Effector CD8-positive, alpha-beta T cell (primary cell): ENCODE measurements around the gene HTR2C.
"Not testable (repeated sequence)": the region's sequence is repeated elsewhere in the genome, so short reads cannot be mapped to it uniquely, and the experiment has no call there.

Source experiments
- DNase-seq: peaks from one replicate; lab custom pipeline; 2025; lab: John Stamatoyannopoulos, UW
- total RNA-seq, 4 experiments: gene quantifications; one replicate each; lab custom pipeline; 2026; lab: John Stamatoyannopoulos, UW

The HTR2C gene
- 0 reads per million in 4 experiments for total RNA-seq

DNA sequence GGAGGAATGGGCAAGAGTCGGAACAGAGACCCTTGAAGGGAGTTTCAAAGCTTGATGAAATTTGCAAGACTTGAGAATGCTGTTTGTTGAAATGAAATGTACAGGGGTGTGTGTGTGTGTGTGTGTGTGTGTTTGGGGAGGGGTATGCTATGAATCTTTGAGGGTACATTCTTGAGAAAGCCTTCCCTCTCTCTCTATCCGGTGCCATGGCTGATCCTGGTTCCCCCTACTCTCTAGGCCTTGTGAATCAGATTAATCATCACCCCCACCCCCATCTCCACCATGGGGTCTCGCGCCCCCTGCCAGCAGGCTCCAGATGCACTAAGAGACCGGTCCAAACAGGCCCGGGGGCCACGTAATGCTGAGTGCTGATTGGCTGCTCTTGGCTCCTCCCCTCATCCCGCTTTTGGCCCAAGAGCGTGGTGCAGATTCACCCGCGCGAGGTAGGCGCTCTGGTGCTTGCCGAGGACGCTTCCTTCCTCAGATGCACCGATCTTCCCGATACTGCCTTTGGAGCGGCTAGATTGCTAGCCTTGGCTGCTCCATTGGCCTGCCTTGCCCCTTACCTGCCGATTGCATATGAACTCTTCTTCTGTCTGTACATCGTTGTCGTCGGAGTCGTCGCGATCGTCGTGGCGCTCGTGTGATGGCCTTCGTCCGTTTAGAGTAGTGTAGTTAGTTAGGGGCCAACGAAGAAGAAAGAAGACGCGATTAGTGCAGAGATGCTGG lies at the start of gene HTR2C:
Gene HTR2C, plus strand, starts transcription at position 441 of the 729 bp plus-strand sequence. CDS start 142,851 bp downstream, outside the sequence.
- no peak for DNase-seq

DNA sequence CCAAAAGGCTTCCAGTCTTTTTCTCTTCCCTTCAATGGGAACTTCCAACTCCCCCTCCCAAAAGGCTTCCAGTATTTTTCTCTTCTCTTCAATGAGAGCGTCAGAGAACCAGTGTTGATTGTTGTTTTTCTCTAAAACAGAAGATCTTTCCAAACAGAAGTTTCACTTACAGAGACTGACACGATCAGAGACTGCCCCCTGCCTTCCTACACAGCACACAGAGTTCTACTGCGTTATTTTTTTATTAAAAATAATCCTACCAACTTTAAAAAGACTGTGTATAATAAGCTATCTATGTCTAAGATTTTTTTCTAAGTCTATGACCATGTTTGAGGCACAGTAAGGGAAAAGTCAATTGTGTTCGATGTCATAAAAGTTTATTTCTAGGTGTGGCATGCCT lies 3.5 kb upstream of the HTR2C start:
- DNase-seq = no peak

DNA sequence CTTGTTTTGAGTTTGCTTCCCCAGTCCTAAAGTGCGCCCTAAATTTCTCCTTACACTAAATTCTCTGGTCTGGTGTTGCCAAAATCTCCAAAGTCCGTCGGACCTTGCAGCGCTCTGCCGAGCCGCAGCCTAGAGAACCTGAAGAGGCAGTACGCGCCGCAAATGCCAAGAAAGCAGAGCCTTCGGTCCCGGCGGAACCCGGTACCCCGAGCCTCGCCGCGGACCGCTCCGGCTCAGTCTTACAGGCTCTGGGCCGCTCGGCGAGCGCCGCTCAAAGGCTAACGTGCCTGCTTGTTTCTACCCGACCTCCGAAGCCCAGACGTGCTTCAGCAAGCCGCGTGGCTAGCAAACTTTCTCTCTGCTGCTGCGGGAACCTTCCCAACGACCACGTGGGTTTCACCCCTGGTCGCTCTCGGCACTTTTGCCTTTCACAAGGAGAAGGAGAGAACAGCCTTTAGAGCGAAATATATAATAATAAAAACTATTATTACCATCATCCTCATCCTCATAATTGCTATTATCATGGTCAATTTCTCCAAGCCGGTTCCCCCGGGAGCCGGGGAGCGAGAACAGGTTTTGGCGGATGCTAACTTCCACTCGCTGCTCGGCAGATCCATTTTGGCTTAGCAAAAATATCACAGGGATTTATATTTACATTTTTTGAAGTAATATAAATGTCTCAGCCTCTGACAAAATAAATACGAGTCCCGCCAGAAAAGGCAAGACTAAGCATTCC lies 2.2 kb upstream of the HTR2C start:
- DNase-seq = no peak

DNA sequence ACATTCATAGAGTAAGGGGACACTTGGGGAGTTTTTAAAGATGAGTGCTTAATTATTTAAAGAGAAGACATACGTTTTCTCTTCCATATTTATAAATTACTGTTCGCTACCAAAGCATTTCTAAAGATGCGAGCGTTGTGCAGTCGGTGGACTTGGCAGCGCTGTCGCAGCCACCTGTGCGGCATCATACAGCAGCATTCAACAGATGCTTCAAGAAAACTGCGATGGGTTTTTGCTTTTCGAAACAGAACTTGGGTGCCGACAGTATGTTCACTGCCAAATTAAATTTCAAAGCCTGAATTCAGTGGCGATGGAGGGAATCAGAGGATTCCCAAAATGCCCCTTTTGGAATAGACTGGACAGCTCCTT lies 1.6 kb upstream of the HTR2C start:
- no peak for DNase-seq

DNA sequence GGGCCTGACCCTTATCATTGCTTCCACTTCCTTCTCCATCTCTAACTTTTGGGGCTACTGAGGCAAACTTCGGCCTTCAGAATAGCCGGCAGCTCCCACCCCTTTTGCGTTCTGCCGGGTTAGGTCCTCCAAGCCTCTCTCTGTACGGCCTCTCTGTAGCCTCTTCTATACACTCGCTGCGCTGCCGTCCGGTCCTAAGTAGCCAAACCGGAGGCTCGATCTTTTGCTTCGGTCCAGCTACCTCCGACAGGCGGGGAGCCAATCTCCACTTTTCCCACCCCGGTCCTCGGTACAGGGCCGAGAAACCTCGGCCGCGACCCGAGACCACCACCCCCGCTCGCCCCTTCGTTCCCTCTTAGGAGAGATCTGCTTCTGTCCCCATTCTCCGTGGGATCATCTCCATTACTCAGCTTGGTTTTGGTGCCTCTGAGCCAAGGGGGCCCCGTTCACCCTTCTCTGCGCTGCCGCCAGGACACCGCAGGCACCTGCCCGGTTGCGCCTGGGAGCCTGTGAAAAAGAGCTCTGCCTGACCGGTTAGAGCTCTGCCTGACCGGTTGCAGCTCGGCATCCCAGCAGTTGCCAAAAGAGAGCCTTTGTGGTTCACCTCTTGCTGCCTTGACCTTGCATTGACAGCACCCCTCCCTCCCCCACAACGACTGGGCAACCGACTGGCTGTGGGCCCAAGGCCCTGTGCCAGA lies 1.0 kb upstream of the HTR2C start:
- no peak for DNase-seq

DNA sequence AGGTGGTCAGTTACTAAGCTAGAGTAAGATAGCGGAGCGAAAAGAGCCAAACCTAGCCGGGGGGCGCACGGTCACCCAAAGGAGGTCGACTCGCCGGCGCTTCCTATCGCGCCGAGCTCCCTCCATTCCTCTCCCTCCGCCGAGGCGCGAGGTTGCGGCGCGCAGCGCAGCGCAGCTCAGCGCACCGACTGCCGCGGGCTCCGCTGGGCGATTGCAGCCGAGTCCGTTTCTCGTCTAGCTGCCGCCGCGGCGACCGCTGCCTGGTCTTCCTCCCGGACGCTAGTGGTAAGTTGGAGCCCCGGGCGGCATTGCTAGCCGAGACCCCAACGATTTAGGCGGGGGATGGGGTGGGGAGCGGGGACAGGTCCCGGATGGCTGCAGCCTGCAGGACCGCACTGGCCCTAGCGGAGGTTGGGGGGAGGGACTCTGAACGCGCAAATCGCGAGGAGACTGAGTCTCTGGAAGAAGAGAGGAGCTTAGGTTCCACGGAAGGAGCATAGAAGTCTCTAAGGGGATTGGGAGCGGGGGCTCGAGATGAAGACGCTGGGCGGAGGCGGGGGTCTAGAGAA lies 573 bp downstream of the HTR2C start:
- no peak for DNase-seq

DNA sequence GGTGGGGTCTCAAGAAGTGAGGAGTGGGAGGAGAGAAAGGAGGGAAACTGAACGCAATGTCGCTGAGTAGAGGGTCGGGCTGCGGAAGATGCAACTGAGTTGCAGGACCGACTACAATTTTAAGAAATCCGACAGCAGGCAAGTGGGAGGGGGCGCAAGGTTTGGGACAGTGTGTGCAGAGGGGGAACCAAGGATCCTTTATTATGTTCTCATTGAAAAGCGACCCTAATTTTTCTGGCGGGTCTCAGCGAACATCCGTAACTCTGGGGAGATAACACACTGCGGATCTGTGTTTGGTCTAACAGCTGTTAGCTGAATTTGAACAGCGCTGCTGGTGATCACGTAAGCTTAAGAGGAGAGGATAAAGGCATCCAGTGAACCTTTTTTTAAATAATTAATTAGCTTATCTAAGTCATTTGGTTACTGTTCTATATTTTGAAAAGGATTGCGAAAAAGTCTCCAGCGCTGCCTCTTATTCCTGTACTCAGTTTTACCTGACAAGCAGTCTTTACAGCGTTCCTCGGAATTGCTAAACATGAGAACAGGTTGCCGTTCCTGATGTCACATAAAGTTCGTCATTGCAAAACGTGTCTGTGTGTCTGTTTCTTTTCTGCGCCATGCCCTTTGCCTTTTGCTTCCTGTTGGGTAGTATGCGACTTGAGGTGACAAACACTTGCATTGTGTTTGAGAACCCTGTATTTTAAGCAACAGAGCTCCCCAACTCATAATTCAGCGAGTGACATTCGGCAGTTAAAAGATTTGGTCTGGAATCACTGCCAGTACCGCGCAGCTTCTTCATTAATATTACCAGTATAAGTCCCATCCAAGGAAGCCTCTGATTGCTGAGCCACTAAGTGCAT lies 1.3 kb downstream of the HTR2C start:
- no peak for DNase-seq

DNA sequence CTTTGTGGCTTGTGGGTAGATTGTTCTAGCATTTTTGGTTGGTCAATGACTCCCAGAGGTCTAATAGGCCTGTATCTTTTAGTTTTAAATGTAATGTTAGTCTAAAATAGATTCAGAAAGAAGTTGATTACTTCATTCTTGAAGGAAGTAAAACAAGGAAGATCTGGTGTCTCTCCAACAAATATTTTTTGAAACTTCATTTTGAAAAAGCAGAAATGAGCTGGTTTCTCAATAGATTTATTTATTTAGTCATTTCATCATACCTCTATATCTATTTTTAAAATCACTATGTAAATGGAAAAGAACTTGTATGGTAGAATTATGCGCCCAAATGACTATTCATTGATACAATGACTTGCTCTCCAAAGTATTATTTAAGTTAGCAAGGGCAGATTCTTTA lies 7.2 kb downstream of the HTR2C start:
- DNase-seq = no peak

DNA sequence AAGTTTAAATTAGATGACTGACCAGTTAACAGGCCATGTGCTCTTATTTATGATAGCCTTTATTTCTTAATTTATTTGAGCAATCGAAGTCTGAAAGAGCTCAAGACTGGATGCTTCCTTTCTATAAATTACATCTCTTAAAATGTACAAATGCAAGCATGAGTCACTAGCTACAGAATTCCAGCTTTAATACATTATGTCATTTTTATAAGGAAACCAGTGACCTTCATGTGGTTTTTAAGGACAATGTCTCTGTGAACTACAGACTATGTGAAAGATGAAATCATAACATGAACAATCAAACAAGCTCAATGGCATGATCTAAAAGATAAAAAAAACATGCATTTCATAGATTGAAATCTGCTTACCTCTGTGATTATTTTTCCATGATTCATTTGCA lies 15.4 kb downstream of the HTR2C start:
- no peak for DNase-seq

DNA sequence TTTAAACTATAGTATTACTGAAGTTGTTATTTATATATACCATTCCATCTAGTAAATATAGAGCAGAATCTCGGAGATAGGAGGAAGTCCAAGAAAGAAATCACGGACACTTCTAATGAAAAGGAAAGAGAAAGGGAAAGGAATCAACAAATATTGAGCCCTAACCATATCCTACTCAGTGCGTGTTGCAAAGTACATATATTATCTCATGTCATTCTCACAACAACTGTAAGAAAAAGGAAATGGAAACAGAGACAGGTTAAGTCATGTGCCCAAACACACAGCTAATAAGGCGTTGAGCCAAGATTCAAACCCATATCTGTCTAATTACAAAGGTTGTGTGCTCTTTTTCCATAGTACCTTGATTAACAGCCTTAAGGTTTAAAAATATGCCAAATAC lies 16.0 kb downstream of the HTR2C start:
- DNase-seq = no peak

DNA sequence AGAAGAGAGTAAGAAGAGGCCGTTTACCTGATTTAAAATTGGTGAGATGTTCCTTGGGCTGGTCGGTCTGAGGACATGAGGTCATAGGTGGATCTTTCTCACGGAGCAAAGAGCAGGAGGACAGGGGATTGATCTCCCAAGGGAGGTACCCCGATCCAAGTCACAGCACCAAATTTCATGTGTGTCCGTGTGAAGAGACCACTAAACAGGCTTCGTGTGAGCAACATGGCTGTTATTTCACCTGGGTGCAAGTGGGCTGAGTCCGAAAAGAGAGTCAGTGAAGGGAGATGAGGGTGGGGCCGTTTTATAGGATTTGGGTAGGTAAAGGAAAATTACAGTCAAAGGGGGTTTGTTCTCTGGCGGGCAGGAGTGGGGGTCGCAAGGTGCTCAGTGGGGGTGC lies 22.7 kb downstream of the HTR2C start:
- DNase-seq = not testable (repeated sequence)

DNA sequence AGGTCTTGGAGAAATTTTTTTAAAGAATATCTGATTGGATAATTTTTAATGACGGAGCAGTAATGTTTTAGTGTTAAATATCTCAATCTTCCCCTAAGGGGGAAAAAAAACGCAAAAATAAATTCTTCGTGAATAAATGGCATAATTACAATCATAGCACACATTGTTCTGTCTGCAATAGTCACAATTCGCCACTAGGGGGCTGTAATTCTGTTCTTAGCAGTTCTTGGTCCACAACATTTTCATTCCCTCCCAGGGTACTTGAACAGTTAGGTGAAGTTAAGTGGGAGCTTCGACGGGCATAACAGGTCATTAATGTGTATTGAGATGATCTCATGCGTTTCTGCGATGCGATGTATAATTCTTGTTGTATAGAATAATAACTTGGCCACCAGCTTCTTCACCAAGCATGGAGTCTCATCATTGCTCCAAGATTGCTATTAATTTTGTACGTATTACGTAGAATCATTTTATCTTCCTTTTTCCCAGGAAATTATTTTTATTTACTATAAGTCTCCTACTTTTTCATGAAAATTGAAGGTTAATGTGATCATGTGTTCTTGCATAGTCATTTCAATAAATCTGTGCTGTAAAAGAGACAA lies 27.2 kb downstream of the HTR2C start:
- DNase-seq = no peak

DNA sequence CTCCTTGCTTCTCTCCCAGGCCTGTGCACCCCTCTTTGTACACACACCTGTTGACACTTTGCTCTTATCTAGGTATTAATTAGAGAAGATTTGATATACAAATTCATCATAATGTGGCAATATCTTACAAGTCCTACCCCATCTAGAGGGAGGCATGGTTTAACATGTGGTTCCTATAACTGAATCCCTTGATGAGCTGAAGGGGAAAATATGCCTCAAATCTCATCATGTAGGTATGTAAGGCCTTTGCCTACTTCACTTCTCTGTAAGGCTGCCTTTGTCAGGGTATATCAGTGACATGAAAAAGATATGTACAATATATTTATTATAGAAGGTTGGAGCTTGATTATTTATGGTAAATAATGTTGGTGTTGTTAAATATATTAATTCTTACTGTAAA lies 31.9 kb downstream of the HTR2C start:
- no peak for DNase-seq

DNA sequence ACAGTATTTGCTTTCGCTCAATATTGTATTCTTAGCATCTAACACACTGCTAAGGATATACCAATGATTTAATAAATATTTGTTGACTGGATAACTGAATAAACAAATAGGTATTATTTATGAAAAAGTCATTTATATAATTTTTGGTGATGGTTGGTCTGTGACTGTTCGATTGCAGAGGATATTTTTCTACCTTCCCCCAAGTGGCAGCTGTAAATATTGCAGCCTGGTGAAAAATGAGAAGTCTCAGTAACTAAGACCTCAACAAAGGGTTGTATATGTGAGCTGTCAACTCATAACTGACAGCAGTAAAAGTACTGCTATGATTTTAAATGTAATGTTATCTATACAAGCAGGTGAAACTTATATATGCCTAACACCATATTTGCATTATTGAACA lies 36.0 kb downstream of the HTR2C start:
- no peak for DNase-seq

DNA sequence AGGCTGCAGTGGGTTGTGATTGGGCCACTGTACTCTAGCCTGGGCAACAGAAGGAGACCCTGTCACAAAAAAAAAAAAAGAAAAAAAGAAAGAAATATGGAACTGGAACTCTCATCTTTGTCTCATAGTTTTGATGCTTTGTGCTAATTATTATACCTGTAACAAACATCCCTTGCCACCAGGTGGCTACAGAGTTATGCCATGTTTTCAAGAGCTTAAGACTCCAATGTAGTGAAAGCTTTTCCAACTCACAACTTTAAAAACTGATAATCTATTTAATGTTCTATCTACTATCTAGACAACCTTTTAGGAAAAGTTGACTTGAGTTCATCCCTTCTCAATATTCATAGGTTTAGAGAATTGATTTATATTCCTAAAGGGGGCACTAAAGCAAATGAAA lies 42.4 kb downstream of the HTR2C start:
- DNase-seq = no peak

DNA sequence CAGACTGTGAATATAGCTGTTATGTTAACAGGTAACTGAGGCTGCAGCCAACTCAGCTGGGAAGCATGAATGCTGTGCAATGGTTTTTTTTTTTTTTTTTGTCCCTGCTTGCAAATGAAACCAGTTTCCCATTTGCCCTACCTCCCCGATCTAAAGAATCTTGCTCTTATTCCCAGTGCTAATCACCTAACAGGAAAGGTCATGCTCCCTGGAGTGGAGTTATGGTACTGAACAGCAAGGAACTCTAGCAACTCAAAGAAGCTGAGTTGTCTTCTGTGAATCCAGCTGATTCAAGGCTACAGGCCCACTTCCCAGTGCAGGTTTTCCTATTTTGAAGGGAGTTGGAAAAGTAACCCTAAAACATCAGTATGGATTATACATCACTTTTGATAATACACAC lies 52.1 kb downstream of the HTR2C start:
- no peak for DNase-seq

DNA sequence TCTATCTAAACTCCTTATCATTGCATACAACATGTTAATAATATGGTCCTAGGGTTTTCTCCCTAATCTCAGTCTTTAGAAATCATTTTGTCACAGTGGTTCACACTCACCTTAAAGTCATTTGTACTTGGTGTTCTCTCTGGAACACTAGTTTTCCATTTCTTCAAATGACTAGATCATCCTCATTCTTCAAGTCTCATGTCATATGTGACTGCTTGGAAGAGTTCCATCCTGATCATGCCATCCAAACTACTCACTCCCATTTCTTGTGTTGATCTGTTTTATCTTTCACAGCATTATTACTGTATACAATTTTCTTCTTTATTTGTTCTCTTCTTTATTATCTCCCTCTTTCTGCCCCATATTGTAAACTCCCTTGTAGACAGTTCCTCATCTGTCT lies 66.5 kb downstream of the HTR2C start:
- DNase-seq = no peak

DNA sequence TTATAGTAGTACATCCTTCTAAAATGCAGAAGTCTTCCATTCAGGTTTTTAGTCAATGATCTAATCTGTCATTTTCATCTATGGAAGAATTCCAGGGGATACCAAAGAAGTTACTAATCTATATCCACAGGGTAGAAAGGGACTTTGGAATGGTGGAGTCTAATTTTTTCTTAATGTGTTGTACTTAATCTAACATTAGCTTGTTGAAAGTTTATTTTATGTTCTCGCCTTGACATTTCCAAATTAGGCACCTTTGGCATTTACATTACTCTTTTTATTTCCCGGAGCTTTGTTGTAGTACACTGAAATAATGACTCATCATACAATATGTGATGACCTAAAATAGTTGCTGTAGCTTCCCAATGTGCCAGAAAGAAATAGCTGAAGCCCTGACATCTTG lies 91.5 kb downstream of the HTR2C start:
- DNase-seq = no peak

DNA sequence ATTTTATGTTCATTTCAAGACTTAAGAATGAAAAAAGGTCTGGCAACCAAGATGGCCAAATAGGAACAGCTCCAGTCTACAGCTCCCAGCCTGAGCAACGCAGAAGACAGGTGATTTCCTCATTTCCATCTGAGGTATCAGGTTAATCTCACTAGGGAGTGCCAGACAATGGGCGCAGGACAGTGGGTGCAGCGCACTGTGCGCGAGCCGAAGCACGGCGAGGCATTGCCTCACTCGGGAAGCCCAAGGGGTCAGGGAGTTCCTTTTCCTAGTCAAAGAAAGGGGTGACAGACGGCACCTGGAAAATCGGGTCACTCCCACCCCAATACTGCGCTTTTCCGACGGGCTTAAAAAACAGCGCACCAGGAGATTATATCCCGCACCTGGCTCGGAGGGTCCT lies 116.6 kb downstream of the HTR2C start:
- not testable (repeated sequence) for DNase-seq

DNA sequence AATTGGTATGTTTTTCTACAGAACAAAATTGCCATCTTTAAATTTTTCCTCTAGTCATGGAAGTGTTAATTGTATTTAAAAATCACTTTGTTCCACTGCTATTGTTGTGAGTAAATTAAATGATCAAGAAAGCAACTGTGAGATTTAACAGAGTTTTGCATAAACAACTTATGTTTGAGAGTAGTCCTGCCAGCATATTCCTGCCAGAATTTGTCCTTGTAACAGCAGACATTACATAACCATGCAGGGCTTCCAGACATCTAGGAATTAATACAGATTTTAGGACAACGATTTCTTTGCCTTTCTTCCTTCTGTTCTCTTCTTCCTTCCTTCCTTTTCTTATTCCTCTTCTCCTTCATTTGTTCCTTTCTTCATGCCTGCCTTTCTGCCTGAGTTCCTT lies 125.5 kb downstream of the HTR2C start:
- DNase-seq = no peak

DNA sequence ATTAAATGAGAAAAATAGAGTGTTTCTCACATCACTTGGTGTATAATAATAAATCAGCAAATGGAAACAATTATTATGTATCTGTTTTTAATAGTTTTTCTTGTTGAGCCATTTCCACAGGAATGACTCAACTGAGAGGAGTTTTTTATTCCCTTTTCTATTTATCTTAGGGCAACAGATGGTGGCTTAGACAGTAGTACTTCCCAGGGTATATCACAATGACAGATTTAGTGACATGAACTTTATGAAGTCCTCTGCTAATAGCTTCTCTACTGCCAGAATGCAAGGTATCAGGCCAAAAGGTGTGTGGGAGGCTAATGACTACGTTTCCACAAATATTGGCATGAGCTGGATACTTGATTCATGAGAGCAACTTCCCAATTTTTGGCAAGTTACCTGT lies 126.7 kb downstream of the HTR2C start:
- no peak for DNase-seq
